Upper lobe of left lung (tissue), 4 donors: ENCODE results near the gene SHC1.

Experiments used
- CTCF ChIP-seq, 6 experiments: fragments of 450-650 bp in 4 of 6; fragments of 200-600 bp in 2 of 6; sonication (generic) in 2 of 6; IDR thresholded peaks; one replicate each; pipeline ENCODE4 v1.5.1; 2016 to 2019; ENCODE audit warnings: antibody characterized with exemption in 6 of 6
- POLR2A ChIP-seq, 4 donors: fragments of 450-650 bp; IDR thresholded peaks; one replicate each; pipeline ENCODE4 v1.5.1; 2016 to 2017; ENCODE audit warnings: antibody characterized with exemption in 4 of 4, mild to moderate bottlenecking in 2 of 4
- POLR2AphosphoS5 ChIP-seq, 2 donors: sonication (generic); formaldehyde crosslinking; IDR thresholded peaks; one replicate each; pipeline ENCODE4 v1.5.1; 2017; ENCODE audit warnings: antibody characterized with exemption in 2 of 2

- TF ChIP-seq POLR2A (IDR thresholded peaks at IDR 0.05) = peak in 1 of 4 donors; percentile 46
- TF ChIP-seq POLR2AphosphoS5 (IDR thresholded peaks at IDR 0.05) = peak; percentile 89 to 95
- TF ChIP-seq CTCF (IDR thresholded peaks at IDR 0.05) = no peak
Observed at GRCh38 chr1:154972517-154973343, 2.2 kb upstream of the SHC1 start.
